LNCAP (cell line): ENCODE data around the gene USF2.

Source experiments
- TF ChIP-seq, protein P1 (sequence below): fragments of 450-650 bp; IDR thresholded peaks from 2 replicates; pipeline ENCODE4 v1.5.1; 2017; ENCODE audit warnings: mild to moderate bottlenecking

USF2 gene

DNA sequence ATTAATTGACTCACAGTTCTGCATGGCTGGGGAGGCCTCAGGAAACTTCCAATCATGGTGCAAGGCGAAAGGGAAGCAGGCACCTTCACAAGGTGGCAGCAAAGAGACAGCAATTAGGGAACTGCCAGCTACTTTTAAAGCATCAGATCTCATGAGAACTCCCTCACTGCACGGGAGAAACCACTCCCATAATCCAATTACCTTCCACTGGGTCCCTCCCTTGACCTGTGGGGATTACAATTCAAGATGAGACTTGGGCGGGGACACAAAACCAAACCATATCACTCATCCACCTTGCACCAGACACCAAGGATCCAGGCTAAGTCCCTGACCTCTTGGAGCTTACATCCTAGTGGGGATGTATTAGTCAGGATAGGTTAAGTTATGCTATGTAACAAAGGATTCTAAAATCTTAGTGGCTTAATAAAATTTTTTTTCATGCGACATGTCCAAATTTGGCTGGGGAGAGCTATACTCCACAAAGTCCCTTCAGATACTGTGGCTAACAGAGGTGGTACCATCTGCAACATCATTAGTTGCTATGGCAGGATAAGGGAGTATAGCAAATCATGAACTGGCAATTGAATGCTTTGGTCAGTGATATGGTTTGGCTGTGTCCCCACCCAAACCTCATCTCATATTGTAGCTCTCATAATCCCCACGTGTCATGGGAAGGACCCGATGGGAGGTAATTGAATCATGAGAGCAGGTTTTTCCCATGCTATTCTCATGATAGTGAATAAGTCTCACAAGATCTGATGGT is 31.9 kb upstream of the USF2 start:
- TF ChIP-seq, protein P1, sequence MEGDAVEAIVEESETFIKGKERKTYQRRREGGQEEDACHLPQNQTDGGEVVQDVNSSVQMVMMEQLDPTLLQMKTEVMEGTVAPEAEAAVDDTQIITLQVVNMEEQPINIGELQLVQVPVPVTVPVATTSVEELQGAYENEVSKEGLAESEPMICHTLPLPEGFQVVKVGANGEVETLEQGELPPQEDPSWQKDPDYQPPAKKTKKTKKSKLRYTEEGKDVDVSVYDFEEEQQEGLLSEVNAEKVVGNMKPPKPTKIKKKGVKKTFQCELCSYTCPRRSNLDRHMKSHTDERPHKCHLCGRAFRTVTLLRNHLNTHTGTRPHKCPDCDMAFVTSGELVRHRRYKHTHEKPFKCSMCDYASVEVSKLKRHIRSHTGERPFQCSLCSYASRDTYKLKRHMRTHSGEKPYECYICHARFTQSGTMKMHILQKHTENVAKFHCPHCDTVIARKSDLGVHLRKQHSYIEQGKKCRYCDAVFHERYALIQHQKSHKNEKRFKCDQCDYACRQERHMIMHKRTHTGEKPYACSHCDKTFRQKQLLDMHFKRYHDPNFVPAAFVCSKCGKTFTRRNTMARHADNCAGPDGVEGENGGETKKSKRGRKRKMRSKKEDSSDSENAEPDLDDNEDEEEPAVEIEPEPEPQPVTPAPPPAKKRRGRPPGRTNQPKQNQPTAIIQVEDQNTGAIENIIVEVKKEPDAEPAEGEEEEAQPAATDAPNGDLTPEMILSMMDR: no peak

DNA sequence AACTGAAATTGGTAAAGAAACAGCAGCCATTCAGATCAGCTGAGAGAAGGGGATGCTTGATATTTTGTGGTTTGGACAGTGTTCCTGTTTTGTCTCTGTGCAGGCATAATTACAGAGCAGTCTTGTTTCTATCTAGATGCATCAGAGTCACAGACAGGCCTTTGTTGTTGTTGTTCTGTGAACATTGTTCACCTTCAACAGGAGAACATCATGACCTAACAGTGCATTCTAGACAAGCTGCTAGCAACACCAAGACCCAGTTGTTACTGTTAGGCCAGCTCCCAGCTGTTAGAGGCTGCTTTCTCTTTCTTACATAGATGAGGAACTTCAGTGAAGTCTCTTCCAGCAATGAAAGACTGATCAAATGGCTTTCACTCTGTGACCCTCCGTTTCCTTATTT is 28.4 kb upstream of the USF2 start:
- TF ChIP-seq, protein P1: no peak

- TF ChIP-seq, protein P1: no peak
These were observed 27.3 kb upstream of the USF2 start for GRCh38 chr19:35241417-35241816.

DNA sequence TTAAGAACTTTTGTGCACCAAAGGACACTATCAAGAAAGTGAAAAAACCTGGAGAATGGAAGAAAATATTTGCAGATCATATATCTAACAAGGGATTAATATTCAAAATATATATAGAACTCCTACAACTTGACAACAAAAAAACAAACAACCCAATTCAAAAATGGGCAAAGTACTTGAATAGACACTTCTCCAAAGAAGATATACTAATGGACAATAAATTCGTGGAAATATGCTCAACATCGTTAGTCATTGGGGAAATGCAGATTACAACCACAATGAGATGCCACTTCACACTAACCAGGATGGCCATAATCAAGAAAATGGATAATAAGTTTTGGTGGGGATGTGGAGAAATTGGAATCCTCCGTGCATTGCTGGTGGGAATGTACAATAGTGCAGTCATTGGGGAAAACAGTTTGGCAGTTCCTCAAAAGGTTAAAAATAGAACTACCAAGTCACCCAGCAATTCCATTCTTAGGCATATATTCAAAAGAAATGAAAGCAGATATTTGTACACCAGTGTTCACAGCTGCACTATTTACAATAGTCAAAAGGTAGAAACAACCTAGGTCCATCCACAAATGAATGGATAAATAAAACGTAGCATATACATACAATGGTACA is 22.2 kb upstream of the USF2 start:
- TF ChIP-seq, protein P1: no peak

GRCh38 chr19:35247526-35248309 is 21.0 kb upstream of the USF2 start:
- TF ChIP-seq, protein P1: peak; percentile 51

DNA sequence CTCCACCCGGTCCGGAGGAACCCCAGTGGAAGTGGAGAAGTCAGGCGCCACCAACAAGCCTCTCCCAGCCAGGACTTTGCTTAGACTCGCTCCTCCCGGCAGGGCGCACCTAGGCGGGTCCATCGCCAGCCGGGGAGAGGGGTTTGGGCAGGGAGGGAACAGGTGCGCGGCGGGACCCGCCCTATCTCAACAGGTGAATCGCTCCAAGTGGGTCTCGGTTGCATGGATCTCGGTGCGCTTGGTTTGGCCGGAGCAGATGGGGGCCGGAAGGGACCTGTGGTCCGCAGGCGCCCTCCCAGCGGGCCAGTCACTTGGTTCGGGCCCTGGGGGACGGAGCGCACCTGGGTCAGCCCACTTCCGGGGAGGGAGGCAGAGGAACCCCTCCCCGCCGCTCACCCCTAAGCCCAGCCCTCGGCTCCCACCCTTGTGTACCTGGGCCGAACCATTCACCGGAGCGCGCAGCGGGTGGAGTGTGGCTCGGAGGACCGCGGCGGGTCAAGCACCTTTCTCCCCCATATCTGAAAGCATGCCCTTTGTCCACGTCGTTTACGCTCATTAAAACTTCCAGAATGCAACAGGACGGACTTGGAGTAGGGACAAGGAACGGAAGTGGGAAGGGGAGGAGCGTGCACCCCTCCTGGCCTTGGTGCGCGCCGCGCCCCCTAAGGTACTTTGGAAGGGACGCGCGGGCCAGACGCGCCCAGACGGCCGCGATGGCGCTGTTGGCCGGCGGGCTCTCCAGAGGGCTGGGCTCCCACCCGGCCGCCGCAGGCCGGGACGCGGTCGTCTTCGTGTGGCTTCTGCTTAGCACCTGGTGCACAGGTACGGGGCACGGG is 20.2 kb upstream of the USF2 start, which contains the start of gene LSR:
LSR (plus strand) TSS at position 693 of the 836 bp plus-strand sequence; CDS start at position 714, 21 bp downstream.
- TF ChIP-seq, protein P1: no peak
